Measurements from ENCODE around the gene APOH. TPM values are rescaled to one million over a fixed set of nuclear protein-coding genes. Genes with fewer than 3 reads are reported as not detected.

The APOH gene
- total RNA-seq, 2 donors from 2014 or later = not detected

- Mint-ChIP-seq H3K36me3 (ENCODE audit: low read depth) (no peaks in the 10 kb centered on the region), H3K4me3 (no peak overlapping the region), H3K27me3 (no peaks in the 10 kb centered on the region), H3K27ac (no peak overlapping the region), H3K4me1 (peaks cover 17% of the 10 kb centered on the region)
- ATAC-seq (no peak), DNase-seq (no peak)
- no peaks in the 10 kb centered on the region for H3K9me3 ChIP-seq (ENCODE audit: control insufficient read depth, low read length, poor library complexity, severe bottlenecking)
Measured at GRCh38 chr17:66203274-66204015, 25.8 kb downstream of the APOH start.

GRCh38 chr17:66200685-66201092 is 28.5 kb downstream of the APOH start:
- DNase-seq (peak in 2 of 3 donors; percentile 12 to 18), ATAC-seq (peak; percentile 57)
- Mint-ChIP-seq H3K27ac (peak overlapping the region; percentile 89), H3K4me3 (peak overlapping the region; percentile 68), H3K4me1 (peaks cover 19% of the 10 kb centered on the region), H3K27me3 (no peaks in the 10 kb centered on the region), H3K36me3 (ENCODE audit: low read depth) (no peaks in the 10 kb centered on the region)
- H3K9me3 ChIP-seq (ENCODE audit: control insufficient read depth, low read length, poor library complexity, severe bottlenecking) = no peaks in the 10 kb centered on the region

GRCh38 chr17:66198242-66198641 is 31.0 kb downstream of the APOH start:
- Mint-ChIP-seq H3K27me3 (no peaks in the 10 kb centered on the region), H3K36me3 (ENCODE audit: low read depth) (no peaks in the 10 kb centered on the region), H3K4me1 (peaks cover 19% of the 10 kb centered on the region), H3K4me3 (no peak overlapping the region), H3K27ac (peak overlapping the region; percentile 81)
- ATAC-seq (no peak), DNase-seq (no peak)
- no peaks in the 10 kb centered on the region for H3K9me3 ChIP-seq (ENCODE audit: control insufficient read depth, low read length, poor library complexity, severe bottlenecking)

- Mint-ChIP-seq H3K27me3 (no peaks in the 10 kb centered on the region), H3K4me3 (peak overlapping the region; percentile 87), H3K36me3 (ENCODE audit: low read depth) (no peaks in the 10 kb centered on the region), H3K27ac (peak overlapping the region; percentile 95), H3K4me1 (peaks cover 11% of the 10 kb centered on the region)
- H3K9me3 ChIP-seq (ENCODE audit: control insufficient read depth, low read length, poor library complexity, severe bottlenecking) = no peaks in the 10 kb centered on the region
- ATAC-seq (no peak), DNase-seq (no peak)
Measured at GRCh38 chr17:66192378-66192687, 36.9 kb downstream of the APOH start.

- Mint-ChIP-seq H3K27me3 (no peaks in the 10 kb centered on the region), H3K27ac (peak within 1 kb of the TSS; percentile 95), H3K4me3 (peak within 1 kb of the TSS; percentile 87), H3K36me3 (ENCODE audit: low read depth) (no peaks in the 10 kb centered on the region), H3K4me1 (peaks cover 11% of the 10 kb centered on the region)
- ATAC-seq (peak; percentile 90), DNase-seq (peak; percentile 88 to 95 (median 88))
- H3K9me3 ChIP-seq (ENCODE audit: control insufficient read depth, low read length, poor library complexity, severe bottlenecking) = no peaks in the 10 kb centered on the region
Measured at GRCh38 chr17:66191593-66192377, 37.4 kb downstream of the APOH start, which contains the start of gene CEP112. Gene CEP112 (minus strand): TSS chr17:66192133.

- H3K9me3 ChIP-seq (ENCODE audit: control insufficient read depth, low read length, poor library complexity, severe bottlenecking) = no peaks in the 10 kb centered on the region
- Mint-ChIP-seq H3K36me3 (ENCODE audit: low read depth) (no peaks in the 10 kb centered on the region), H3K4me1 (peaks cover 11% of the 10 kb centered on the region), H3K27me3 (no peaks in the 10 kb centered on the region), H3K27ac (peak overlapping the region; percentile 95), H3K4me3 (peak overlapping the region; percentile 87)
- DNase-seq (no peak), ATAC-seq (no peak)
Measured at GRCh38 chr17:66190738-66191592, 38.2 kb downstream of the APOH start.

- H3K9me3 ChIP-seq (ENCODE audit: control insufficient read depth, low read length, poor library complexity, severe bottlenecking) = no peaks in the 10 kb centered on the region
- Mint-ChIP-seq H3K27me3 (no peaks in the 10 kb centered on the region), H3K36me3 (ENCODE audit: low read depth) (no peaks in the 10 kb centered on the region), H3K4me1 (peaks cover 9% of the 10 kb centered on the region), H3K27ac (no peak overlapping the region), H3K4me3 (no peak overlapping the region)
- ATAC-seq = no peak
- no peak for DNase-seq
Measured at GRCh38 chr17:66187718-66188117, 41.5 kb downstream of the APOH start.

- H3K27me3 Mint-ChIP-seq = no peaks in the 10 kb centered on the region
- no peak overlapping the region for H3K27ac Mint-ChIP-seq
- H3K4me1 Mint-ChIP-seq = peaks cover 3% of the 10 kb centered on the region
- DNase-seq (no peak), ATAC-seq (no peak)
- H3K4me3 Mint-ChIP-seq = no peak overlapping the region
- no peaks in the 10 kb centered on the region for H3K9me3 ChIP-seq (ENCODE audit: control insufficient read depth, low read length, poor library complexity, severe bottlenecking)
- H3K36me3 Mint-ChIP-seq (ENCODE audit: low read depth) = peaks cover 3% of the 10 kb centered on the region
Measured at GRCh38 chr17:66185862-66186261, 43.4 kb downstream of the APOH start.

- Mint-ChIP-seq H3K27ac (no peak overlapping the region), H3K36me3 (ENCODE audit: low read depth) (peaks cover 3% of the 10 kb centered on the region), H3K4me1 (no peaks in the 10 kb centered on the region), H3K4me3 (no peak overlapping the region), H3K27me3 (no peaks in the 10 kb centered on the region)
- no peaks in the 10 kb centered on the region for H3K9me3 ChIP-seq (ENCODE audit: control insufficient read depth, low read length, poor library complexity, severe bottlenecking)
- no peak for DNase-seq
- ATAC-seq = no peak
Measured at GRCh38 chr17:66184392-66184791, 44.8 kb downstream of the APOH start.

- Mint-ChIP-seq H3K4me1 (no peaks in the 10 kb centered on the region), H3K27me3 (no peaks in the 10 kb centered on the region), H3K36me3 (ENCODE audit: low read depth) (peaks cover 3% of the 10 kb centered on the region), H3K27ac (no peak overlapping the region), H3K4me3 (no peak overlapping the region)
- DNase-seq = no peak
- H3K9me3 ChIP-seq (ENCODE audit: control insufficient read depth, low read length, poor library complexity, severe bottlenecking) = no peaks in the 10 kb centered on the region
- no peak for ATAC-seq
Measured at GRCh38 chr17:66183529-66183928, 45.7 kb downstream of the APOH start.

- no peaks in the 10 kb centered on the region for H3K4me1 Mint-ChIP-seq
- H3K9me3 ChIP-seq (ENCODE audit: control insufficient read depth, low read length, poor library complexity, severe bottlenecking) = no peaks in the 10 kb centered on the region
- no peak for DNase-seq
- no peaks in the 10 kb centered on the region for H3K27me3 Mint-ChIP-seq
- H3K27ac Mint-ChIP-seq = no peak overlapping the region
- no peak overlapping the region for H3K4me3 Mint-ChIP-seq
- no peak for ATAC-seq
- H3K36me3 Mint-ChIP-seq (ENCODE audit: low read depth) = peaks cover 3% of the 10 kb centered on the region
Measured at GRCh38 chr17:66178642-66179041, 50.6 kb downstream of the APOH start.

- Mint-ChIP-seq H3K27ac (no peak overlapping the region), H3K4me1 (peaks cover 4% of the 10 kb centered on the region), H3K36me3 (ENCODE audit: low read depth) (no peaks in the 10 kb centered on the region), H3K4me3 (no peak overlapping the region), H3K27me3 (no peaks in the 10 kb centered on the region)
- ATAC-seq = no peak
- H3K9me3 ChIP-seq (ENCODE audit: control insufficient read depth, low read length, poor library complexity, severe bottlenecking) = no peaks in the 10 kb centered on the region
- no peak for DNase-seq
Measured at GRCh38 chr17:66177048-66177447, 52.2 kb downstream of the APOH start.

GRCh38 chr17:66175892-66176291 is 53.3 kb downstream of the APOH start:
- no peaks in the 10 kb centered on the region for H3K9me3 ChIP-seq (ENCODE audit: control insufficient read depth, low read length, poor library complexity, severe bottlenecking)
- H3K36me3 Mint-ChIP-seq (ENCODE audit: low read depth) = no peaks in the 10 kb centered on the region
- ATAC-seq (no peak), DNase-seq (no peak)
- H3K4me3 Mint-ChIP-seq = no peak overlapping the region
- no peak overlapping the region for H3K27ac Mint-ChIP-seq
- peaks cover 4% of the 10 kb centered on the region for H3K4me1 Mint-ChIP-seq
- no peaks in the 10 kb centered on the region for H3K27me3 Mint-ChIP-seq

All from T-helper 17 cell (primary cell).